Skeletal muscle cell (primary cell): ENCODE measurements around the gene COL27A1.

Experiments used
- DNase-seq: peaks from one replicate; pipeline ENCODE4 v3.0.0-alpha.2; 2010; ENCODE audit warnings: low read depth
- H3K4me3 ChIP-seq: 2 replicates; pipeline ENCODE4 v1.5.1; 2011; ENCODE audit warnings: low read depth, mild to moderate bottlenecking, control low read depth, low read length, moderate library complexity

The COL27A1 gene

GRCh38 chr9:114236391-114237138, 81.2 kb downstream of the COL27A1 start:
- H3K4me3 ChIP-seq, result no peak overlapping the region

GRCh38 chr9:114237247-114237646, 81.9 kb downstream of the COL27A1 start:
- H3K4me3 ChIP-seq, result no peak overlapping the region
- DNase-seq, result no peak

More at GRCh38 chr9:114236391-114237138, 81.2 kb downstream of the COL27A1 start:
- DNase-seq, result no peak

- DNase-seq, result no peak
- no peak overlapping the region for H3K4me3 ChIP-seq
These were observed 82.4 kb downstream of the COL27A1 start for GRCh38 chr9:114237781-114238180.

GRCh38 chr9:114238472-114238871, 83.1 kb downstream of the COL27A1 start:
- H3K4me3 ChIP-seq, result no peak overlapping the region

GRCh38 chr9:114238891-114239875, 83.8 kb downstream of the COL27A1 start:
- no peak overlapping the region for H3K4me3 ChIP-seq
- no peak for DNase-seq

More at GRCh38 chr9:114238472-114238871, 83.1 kb downstream of the COL27A1 start:
- DNase-seq, result no peak

- no peak for DNase-seq
- no peak overlapping the region for H3K4me3 ChIP-seq
These were observed 84.9 kb downstream of the COL27A1 start for GRCh38 chr9:114240216-114240615.

- no peak for DNase-seq
- H3K4me3 ChIP-seq, result no peak overlapping the region
These were observed 85.6 kb downstream of the COL27A1 start for GRCh38 chr9:114240647-114241558.

GRCh38 chr9:114242837-114243236, 87.5 kb downstream of the COL27A1 start:
- no peak for DNase-seq
- no peak overlapping the region for H3K4me3 ChIP-seq

GRCh38 chr9:114243240-114243639, 87.9 kb downstream of the COL27A1 start:
- no peak overlapping the region for H3K4me3 ChIP-seq
- DNase-seq, result no peak

- no peak overlapping the region for H3K4me3 ChIP-seq
These were observed 89.2 kb downstream of the COL27A1 start for GRCh38 chr9:114244570-114244969.

GRCh38 chr9:114246558-114246957, 91.2 kb downstream of the COL27A1 start:
- H3K4me3 ChIP-seq, result no peak overlapping the region
- no peak for DNase-seq

More at GRCh38 chr9:114244570-114244969, 89.2 kb downstream of the COL27A1 start:
- no peak for DNase-seq

- DNase-seq, result no peak
- no peak overlapping the region for H3K4me3 ChIP-seq
These were observed 91.7 kb downstream of the COL27A1 start for GRCh38 chr9:114247077-114247476.

GRCh38 chr9:114247491-114247890, 92.2 kb downstream of the COL27A1 start:
- DNase-seq, result no peak
- no peak overlapping the region for H3K4me3 ChIP-seq

- DNase-seq, result no peak
- no peak overlapping the region for H3K4me3 ChIP-seq
These were observed 93.0 kb downstream of the COL27A1 start for GRCh38 chr9:114248299-114248707.

- DNase-seq, result no peak
- no peak overlapping the region for H3K4me3 ChIP-seq
These were observed 94.3 kb downstream of the COL27A1 start for GRCh38 chr9:114249424-114250234.

- peak; percentile 52 for DNase-seq
These were observed 94.9 kb downstream of the COL27A1 start for GRCh38 chr9:114250235-114250568.

GRCh38 chr9:114250648-114251047, 95.3 kb downstream of the COL27A1 start:
- no peak for DNase-seq
- H3K4me3 ChIP-seq, result no peak overlapping the region

More at GRCh38 chr9:114250235-114250568, 94.9 kb downstream of the COL27A1 start:
- no peak overlapping the region for H3K4me3 ChIP-seq

- H3K4me3 ChIP-seq, result no peak overlapping the region
- no peak for DNase-seq
These were observed 97.1 kb downstream of the COL27A1 start for GRCh38 chr9:114252394-114252793.
